NCI-H526 treated with DMSO at 0.1 percent for 48 hours (cell line): ENCODE results near the gene SPATA2.
A peak's percentile ranks its signal among the peaks of the same experiment; 100 is the strongest.
"Not testable (repeated sequence)": the region's sequence is repeated elsewhere in the genome, so short reads cannot be mapped to it uniquely, and the experiment has no call there.

Source experiments
- DNase-seq: peaks from one replicate; lab custom pipeline; 2025; lab: John Stamatoyannopoulos, UW

The SPATA2 gene

DNA sequence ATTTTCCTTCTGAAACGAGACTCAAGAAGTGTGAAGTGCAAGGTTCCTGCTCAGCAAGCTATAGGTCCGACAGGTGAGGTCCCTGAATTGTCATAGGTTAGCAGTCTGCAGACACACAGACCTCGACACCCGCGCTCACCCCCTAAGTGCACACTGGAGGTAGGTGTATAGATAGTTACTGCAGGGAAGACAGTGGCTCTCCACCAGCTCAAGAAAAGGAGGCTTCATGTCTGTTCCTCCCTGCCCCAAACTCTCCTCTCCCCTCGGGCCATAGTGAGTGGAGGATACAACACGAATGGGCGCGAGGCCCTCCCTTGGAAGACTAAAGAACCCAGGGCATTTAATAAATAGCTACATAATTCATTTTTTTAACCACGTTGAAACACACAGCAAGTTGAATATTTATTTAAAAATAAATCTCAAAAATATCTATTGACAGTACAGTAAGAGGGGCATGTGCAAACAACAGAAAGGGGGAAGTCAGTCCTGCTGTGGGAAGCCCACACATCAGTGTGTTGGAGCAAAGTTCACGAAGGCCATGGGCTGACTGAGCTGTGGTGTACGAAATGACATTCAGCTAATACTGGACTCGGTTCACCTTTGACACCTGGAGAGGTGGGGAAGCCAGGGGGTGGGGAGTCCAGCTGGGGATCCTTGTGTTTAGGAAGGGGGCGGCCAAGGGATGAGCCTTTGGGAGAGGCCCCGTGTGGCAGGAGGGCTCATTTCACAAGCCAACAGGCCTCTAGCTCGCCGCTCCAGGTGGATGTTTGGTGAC is 10.7 kb downstream of the SPATA2 start:
- DNase-seq = no peak

- DNase-seq = no peak
These were observed 13.7 kb downstream of the SPATA2 start for GRCh38 chr20:49901588-49901987.

DNA sequence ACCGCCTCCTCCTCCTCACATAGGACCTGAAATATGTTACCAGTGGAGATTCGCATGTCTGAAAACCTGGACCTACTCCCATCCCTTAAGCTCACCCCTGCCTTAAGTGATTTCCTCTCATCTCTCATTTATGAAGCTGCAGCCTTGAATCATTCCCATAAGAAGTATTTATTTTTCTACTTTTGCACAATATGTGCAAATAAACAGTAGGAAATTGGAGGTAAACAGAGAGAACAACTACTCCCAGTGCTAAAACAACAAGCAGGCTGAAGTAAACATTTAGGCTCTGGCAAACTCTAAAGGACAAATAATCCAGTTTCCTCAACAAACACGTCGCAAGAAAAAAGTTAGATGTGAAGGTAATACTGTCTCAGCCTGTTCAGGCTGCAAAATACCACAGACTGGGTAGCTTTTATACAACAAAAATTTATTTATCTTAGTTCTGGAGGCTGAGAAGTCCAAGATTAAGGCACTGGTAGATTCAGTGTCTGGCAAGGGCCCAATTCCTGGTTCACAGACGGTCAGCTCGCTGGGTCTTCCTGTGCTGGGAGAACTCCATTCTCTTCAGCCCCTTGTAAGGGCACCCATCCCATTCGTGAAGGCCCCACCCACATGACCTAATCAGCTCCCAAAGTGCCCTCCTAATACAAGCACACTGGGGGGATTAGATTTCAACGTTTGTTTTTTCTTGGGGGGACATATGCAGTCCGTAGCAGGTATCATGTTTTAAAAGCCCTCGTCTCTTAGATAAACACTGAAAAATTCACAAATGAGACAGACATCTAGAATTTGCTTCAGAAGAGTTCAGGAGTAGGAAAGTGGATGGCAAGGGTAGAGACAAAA is 15.6 kb downstream of the SPATA2 start:
- DNase-seq = no peak

DNA sequence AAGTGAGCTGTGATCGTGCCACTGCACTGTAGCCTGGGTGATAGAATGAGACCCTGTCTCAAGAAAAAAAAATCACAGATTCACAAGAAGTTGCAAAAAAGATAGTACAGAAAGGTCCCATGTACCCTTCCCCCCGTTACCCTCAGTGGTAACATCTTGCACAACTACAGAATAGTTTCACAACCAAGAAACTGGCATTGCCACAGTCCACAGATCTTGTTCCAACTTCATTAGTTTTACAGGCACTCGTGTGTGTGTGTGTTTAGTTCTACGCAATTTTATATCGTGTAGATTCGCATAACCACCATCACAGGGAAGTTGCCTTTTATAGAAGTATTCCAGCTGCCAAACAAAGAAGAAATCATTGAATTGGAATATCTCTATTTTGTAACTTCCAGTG is 19.1 kb downstream of the SPATA2 start:
- DNase-seq = no peak

- DNase-seq = not testable (repeated sequence)
These were observed 19.7 kb downstream of the SPATA2 start for GRCh38 chr20:49895474-49896093.

DNA sequence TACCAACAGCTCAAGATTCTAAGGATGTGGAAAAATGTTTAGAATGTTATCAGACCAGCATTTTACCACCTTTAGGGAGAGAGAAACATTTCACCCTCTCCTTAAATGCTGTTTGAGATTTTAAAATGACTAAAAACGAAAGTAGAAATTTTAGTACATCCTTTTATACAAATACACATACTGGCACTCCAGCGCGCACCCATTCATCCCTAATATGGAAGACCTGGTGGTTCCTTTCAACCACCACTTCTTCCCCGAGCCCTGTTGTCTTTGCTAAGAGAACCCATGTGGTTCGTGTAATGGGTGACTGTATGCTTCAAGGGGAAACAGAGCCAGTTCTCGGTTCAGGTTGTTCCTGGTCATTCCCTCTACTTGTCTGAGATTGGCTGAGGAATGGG is 21.3 kb downstream of the SPATA2 start:
- no peak for DNase-seq

GRCh38 chr20:49893242-49894072 is 21.9 kb downstream of the SPATA2 start:
- no peak for DNase-seq

DNA sequence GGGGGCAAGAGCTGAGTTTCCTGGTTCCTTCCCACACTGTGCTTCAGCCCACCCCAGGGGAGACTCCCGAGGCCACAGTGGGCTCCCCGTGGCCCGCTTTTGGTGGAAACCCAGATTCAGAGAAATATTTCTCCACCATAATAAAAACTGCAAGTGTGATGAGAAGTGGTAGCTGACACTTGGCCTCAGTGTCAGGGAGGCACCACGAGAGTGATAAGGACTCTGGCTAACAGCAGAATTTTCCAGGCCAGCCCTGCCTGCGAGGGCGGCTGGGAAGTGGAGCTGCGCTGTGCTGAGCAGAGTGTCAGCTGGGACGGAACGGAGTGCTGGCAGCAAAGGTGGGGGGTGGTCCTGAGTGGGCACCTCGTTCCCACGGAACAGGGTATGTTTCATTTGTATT is 22.5 kb downstream of the SPATA2 start:
- no peak for DNase-seq

GRCh38 chr20:49892260-49892659 is 23.1 kb downstream of the SPATA2 start:
- DNase-seq = no peak

DNA sequence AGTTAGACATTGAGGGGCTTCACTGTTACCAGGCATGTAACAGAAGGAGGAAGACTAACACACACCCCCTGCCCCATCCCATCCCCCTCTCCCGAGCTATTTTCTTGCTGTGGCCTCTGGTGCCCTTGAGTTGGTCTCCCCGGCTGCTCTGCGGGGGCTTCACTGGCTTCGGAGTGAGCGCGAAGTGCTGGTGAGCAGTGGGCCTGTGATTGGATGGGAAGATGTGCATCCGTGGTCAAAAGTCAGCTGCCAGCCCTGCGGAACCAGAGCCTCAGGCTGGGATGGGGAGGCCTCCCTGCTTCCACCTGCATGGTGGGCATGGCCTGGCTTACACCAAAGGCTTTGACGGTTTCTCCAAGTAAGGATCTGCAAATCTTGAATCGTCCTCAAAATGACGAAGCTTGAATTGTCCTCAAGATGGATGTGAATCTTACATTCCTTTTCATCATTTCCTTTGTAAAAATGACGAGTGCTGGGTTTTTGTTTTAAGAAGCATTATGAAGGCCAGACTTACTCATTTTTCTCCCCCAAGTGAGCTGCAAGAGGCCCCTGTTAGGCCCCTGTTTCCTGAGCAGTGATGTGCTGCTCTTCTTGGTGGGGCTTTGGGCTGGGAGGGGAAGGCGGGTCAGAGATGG is 23.7 kb downstream of the SPATA2 start:
- DNase-seq = no peak

DNA sequence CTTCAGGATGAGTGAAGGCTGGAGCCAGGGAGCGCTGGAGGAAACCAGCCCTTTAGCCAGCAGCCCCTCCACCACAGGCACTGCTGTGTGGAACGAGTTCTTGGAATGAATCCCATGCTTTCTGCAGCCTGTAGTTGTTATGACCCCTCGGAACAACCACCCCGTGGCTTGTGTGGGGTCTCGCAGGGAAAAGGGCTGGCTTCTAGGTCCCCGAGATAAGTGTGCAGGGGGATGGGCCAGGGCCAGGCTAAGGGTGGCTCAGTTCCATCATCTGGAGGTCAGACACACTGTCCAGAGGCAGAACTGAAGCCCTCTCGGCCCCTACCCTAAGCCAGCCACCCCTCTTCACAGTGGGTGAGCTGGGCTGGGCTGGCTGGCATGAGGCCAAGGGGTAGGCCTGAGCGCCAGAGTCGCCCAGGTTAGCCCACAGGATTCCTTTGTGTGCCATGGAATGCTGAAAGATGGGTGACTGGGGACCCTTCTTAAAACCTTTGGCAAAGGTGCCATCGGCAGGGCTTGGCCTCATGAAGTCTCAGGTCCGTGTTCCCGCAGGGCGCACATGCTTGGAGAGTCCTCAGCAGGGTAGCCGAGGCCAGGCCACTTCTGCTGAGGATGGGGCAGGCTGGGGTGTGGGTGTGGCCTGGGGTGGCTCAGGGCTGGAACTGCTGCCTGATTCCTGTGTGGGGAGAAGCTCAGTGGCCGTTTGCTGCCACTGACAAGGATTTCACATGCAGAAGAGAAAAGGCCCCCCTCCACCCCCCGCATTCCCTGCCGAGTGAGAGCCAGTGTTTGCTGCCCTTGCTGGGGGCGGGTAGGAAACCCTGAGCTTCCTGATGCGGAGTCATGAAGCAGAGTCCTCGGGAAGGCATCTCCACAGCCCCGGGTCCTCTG is 24.6 kb downstream of the SPATA2 start:
- no peak for DNase-seq

GRCh38 chr20:49889935-49890333 is 25.4 kb downstream of the SPATA2 start:
- DNase-seq = no peak

DNA sequence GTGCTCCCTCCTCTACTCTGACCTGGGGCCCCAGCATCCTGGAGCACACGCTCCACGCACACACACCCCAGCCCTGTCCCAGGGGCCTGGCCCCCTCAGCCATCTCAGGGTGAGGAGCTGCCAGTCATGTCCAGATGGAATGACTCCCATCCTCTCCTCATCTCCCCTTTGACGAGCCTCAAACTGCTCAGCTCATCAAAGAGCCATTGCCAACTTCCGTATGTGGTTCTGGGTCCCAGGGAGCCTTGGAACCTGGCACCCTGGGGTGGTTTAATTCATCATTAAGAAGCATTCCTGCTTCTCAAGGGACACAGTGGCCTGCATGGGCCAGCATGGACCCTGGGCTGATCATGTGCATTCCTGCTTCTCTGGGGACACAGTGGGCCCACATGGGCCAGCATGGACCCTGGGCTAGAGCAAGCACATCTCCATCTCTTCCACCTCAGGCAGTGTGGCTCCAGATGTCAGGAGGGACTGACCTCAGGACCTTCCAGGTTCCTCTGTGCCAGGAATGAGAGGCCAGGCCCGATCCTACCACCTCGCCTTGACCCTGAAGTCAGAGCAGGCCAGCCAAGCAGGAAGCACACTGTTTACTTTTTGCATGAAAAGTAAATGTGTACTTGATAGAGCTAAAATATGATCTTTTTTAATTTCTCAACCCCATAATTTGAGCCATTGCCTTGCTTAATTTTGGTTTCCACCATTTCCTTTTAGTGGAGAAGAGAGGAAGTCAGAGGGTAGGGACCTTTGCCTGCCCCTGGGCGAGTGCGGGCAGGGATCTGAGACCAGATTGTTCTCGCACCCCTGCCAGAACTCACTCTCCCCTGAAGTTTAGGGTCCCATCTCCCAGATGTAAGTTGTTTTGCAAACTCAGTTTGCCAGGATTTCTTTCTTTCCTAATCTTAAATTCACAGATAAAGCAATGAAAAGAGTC is 26.1 kb downstream of the SPATA2 start:
- DNase-seq = no peak

DNA sequence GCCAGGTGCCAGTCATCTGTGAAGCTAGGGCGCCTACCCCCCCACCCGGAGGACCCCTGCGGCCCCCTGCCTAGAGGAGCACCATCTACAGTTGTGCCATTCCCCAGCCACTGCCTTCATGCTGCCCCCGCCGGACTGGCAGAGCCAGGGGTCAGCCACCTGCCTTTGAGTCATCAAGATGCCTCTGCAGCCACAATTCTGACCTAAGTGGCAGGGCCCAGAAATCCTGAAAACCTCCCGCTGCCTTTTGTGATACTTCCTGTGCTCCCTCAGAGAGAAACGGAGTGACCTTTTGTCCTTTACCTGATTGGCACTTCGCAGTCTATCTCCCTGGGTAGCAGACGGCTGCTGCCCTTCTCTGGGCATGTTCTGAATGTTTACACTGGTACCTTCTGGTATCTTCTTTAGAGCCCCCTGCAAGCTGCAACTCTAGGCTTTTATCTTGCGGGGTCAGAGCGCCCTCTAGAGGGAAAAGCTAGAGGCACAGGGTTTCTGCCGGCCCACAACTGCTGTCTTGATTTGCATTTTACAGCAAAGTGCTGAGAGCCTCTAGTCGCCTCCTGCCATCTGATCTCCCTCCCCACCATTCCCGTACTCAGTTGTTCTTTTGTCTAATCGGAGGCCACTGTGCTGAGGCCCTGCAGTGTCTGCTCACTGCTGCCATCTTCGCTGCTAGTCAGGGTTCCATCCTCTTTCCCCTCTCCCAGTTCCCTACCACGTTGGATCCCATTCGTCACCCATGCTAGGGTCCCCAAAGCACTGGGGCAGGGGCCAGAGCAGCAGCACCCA is 26.9 kb downstream of the SPATA2 start:
- peak; percentile 91 for DNase-seq

DNA sequence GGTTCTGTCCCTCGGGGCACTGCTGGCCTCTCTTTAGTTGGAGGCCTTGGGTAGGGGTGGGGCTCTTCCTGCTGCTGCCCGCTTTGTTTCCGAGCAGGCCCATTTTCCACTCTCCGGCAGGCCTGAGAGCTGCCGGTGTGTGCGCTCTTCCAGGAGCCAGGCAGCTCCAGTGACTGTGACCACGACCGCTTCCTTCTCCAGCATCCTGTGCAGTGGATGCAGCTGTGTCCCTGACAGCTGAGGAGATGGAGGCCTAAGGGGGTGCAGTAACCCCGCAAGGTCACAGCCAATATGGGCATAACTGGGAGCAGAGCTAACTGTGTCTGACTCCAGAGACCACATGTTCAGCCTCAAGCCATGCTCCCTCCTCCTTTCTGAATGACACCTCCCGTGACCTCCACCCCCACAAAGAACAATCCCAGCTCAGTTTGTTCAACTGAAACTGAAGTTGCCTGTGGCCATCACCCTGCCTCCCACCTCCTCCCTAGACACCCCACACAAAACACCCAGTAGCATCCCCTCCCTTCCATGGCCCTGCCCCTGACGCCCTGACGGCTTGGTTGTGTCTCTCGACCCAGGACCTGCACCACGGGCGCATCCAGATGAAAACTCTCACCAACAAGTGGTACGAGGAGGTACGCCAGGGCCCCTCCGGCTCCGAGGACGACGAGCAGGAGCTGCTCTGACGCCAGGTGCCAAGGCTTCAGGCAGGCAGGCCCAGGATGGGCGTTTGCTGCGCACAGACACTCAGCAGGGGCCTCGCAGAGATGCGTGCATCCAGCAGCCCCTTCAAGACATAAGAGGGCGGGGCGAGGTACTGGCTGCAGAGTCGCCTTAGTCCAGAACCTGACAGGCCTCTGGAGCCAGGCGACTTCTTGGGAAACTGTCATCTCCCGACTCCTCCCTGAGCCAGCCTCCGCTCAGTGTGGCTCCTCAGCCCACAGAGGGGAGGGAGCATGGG is 27.8 kb downstream of the SPATA2 start:
- no peak for DNase-seq

DNA sequence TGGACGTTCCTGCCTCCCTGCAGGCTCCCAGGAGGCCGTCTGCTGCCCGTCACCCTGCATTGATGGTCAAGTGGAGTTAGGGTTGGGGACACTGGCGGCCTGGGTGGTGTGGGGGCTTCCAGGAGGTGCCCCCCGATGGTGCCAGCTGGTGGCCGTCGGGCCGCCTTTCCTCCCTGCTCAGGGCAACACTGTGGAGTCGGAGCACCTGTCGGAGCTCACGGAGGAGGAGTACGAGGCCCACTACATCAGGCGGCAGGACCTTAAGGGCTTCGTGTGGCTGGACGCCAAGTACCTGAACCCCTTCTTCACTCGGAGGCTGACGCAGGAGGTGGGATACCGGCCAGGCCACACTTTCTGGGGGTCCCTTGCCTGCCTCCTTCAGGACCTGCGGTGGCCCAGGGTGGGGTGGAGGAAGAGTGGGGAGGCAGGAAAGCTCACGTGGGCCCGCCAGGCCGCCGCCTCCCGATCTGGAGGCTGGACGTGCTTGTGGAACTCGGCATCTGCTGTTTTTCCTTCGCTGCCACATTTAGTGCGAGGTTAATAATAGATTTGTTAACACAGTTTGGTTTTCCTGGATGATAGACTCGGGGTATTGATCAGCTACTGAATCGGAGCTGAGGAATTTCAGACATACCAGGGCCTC is 28.6 kb downstream of the SPATA2 start:
- no peak for DNase-seq
